HG03025 (cell line): ENCODE results near the gene SLC35F3.
"Not testable (repeated sequence)": the region's sequence is repeated elsewhere in the genome, so short reads cannot be mapped to it uniquely, and the experiment has no call there.

Experiments used
- ATAC-seq: cut with Tn5 transposase; IDR thresholded peaks from one replicate; pipeline ENCODE4 v1.9.1; 2021; ENCODE audit warnings: mild to moderate bottlenecking, moderate library complexity; ENCODE audit not compliant: unreplicated experiment, low FRiP score

SLC35F3 gene

GRCh38 chr1:234094172-234094571, 189.7 kb downstream of the SLC35F3 start:
- ATAC-seq: no peak

- no peak for ATAC-seq
Observed at GRCh38 chr1:234096161-234096770, 191.8 kb downstream of the SLC35F3 start.

GRCh38 chr1:234102583-234102982, 198.1 kb downstream of the SLC35F3 start:
- ATAC-seq: no peak

- ATAC-seq: no peak
Observed at GRCh38 chr1:234103198-234103597, 198.7 kb downstream of the SLC35F3 start.

- no peak for ATAC-seq
Observed at GRCh38 chr1:234106032-234106431, 201.6 kb downstream of the SLC35F3 start.

- ATAC-seq: no peak
Observed at GRCh38 chr1:234107416-234108021, 203.0 kb downstream of the SLC35F3 start.

- ATAC-seq: no peak
Observed at GRCh38 chr1:234108921-234109320, 204.4 kb downstream of the SLC35F3 start.

- no peak for ATAC-seq
Observed at GRCh38 chr1:234109840-234110239, 205.4 kb downstream of the SLC35F3 start.

GRCh38 chr1:234111458-234112142, 207.1 kb downstream of the SLC35F3 start:
- no peak for ATAC-seq

GRCh38 chr1:234114648-234115307, 210.3 kb downstream of the SLC35F3 start:
- no peak for ATAC-seq

- ATAC-seq: no peak
Observed at GRCh38 chr1:234118911-234119310, 214.4 kb downstream of the SLC35F3 start.

GRCh38 chr1:234119431-234119830, 215.0 kb downstream of the SLC35F3 start:
- ATAC-seq: no peak

GRCh38 chr1:234120327-234120944, 216.0 kb downstream of the SLC35F3 start:
- no peak for ATAC-seq

- ATAC-seq: not testable (repeated sequence)
Observed at GRCh38 chr1:234121659-234122058, 217.2 kb downstream of the SLC35F3 start.

GRCh38 chr1:234122571-234122970, 218.1 kb downstream of the SLC35F3 start:
- not testable (repeated sequence) for ATAC-seq

- ATAC-seq: no peak
Observed at GRCh38 chr1:234123867-234124266, 219.4 kb downstream of the SLC35F3 start.

- no peak for ATAC-seq
Observed at GRCh38 chr1:234125283-234125682, 220.8 kb downstream of the SLC35F3 start.

- ATAC-seq: no peak
Observed at GRCh38 chr1:234125714-234126113, 221.2 kb downstream of the SLC35F3 start.

GRCh38 chr1:234127026-234127671, 222.7 kb downstream of the SLC35F3 start:
- no peak for ATAC-seq

GRCh38 chr1:234132795-234133194, 228.3 kb downstream of the SLC35F3 start:
- ATAC-seq: no peak
